Esophagus (tissue), 2 donors: ENCODE results near the gene CARS2. TPM values are rescaled to one million over a fixed set of nuclear protein-coding genes. Genes with fewer than 3 reads are reported as not detected.
"Not testable (repeated sequence)": the region's sequence is repeated elsewhere in the genome, so short reads cannot be mapped to it uniquely, and the experiment has no call there.

Source experiments
- H3K27ac ChIP-seq, 2 donors: one replicate each; pipeline ENCODE4 v1.5.1; 2013; ENCODE audit warnings: low read depth in 2 of 2, mild to moderate bottlenecking in 2 of 2, inconsistent platforms in 1 of 2, low read length in 1 of 2, moderate library complexity in 1 of 2
- H3K27me3 ChIP-seq, 2 donors: one replicate each; pipeline ENCODE4 v1.6.1; 2013; ENCODE audit warnings: low read length in 2 of 2, control low read depth in 1 of 2, mild to moderate bottlenecking in 1 of 2; ENCODE audit not compliant: insufficient read depth in 2 of 2, control insufficient read depth in 1 of 2
- H3K36me3 ChIP-seq, 2 donors: one replicate each; pipeline ENCODE4 v1.6.1; 2013; ENCODE audit warnings: low read length in 1 of 2; ENCODE audit not compliant: control insufficient read depth in 2 of 2, insufficient read depth in 2 of 2
- H3K4me1 ChIP-seq, 2 donors: one replicate each; pipeline ENCODE4 v1.6.1; 2013; ENCODE audit warnings: low read length in 1 of 2; ENCODE audit not compliant: control insufficient read depth in 2 of 2, insufficient read depth in 2 of 2
- H3K4me3 ChIP-seq, 2 donors: one replicate each; pipeline ENCODE4 v1.5.1; 2013; ENCODE audit warnings: low read length in 2 of 2, mild to moderate bottlenecking in 2 of 2, low read depth in 1 of 2, moderate library complexity in 1 of 2
- H3K9me3 ChIP-seq, 2 donors: one replicate each; pipeline ENCODE4 v1.6.1; 2013; ENCODE audit warnings: mild to moderate bottlenecking in 2 of 2, low read depth in 1 of 2, low read length in 1 of 2, moderate library complexity in 1 of 2; ENCODE audit not compliant: control insufficient read depth in 2 of 2, insufficient read depth in 1 of 2
- WGBS, 2 donors: extraction: QIAGEN DNeasy Blood & Tissue Kit; methylation state at CpG; one replicate each; pipeline ENCODE4 v1.1.7; 2013; 5-methylcytosine and 5-hydroxymethylcytosine counted together
- polyA plus RNA-seq, 2 donors: library from polyadenylated mRNA; stranded (reverse); fragments of 200-250 nt; gene quantifications; one replicate each; pipeline ENCODE4 v1.2.3, GENCODE V29; 2013
- donor health status: healthy with polysubstance abuse.
- donor health status: Bipolar disorder and iron deficiency.

CARS2 gene
- 10 to 100 TPM; 42.9 to 75.1 TPM for polyA plus RNA-seq

GRCh38 chr13:110705826-110706569, at the start of gene CARS2:
Gene CARS2, minus strand, starts transcription at chr13:110706116. Its CDS starts 23 bp downstream, at chr13:110706093.
- H3K27ac ChIP-seq, result peak within 1 kb of the TSS; percentile 86 to 87
- WGBS, 2 donors, result 0% methylated on average over 50 to 80 of the region's 80 CpGs
- no peaks in the 10 kb centered on the region for H3K27me3 ChIP-seq
- H3K9me3 ChIP-seq, result no peaks in the 10 kb centered on the region
- peaks cover 5 to 8% of the 10 kb centered on the region in 2 donors for H3K4me1 ChIP-seq
- peak within 1 kb of the TSS; percentile 73 to 84 for H3K4me3 ChIP-seq
- H3K36me3 ChIP-seq, result peaks cover 4 to 8% of the 10 kb centered on the region in 2 donors

GRCh38 chr13:110748271-110748670, 42.4 kb upstream of the CARS2 start:
- Histone ChIP-seq H3K36me3 (no peaks in the 10 kb centered on the region), H3K27me3 (no peaks in the 10 kb centered on the region), H3K27ac (no peak overlapping the region), H3K4me1 (no peaks in the 10 kb centered on the region), H3K9me3 (peaks cover 0 to 5% of the 10 kb centered on the region in 2 donors), H3K4me3 (no peak overlapping the region)
- WGBS, 2 donors, result 56 to 70% methylated on average over 4 of the region's 4 CpGs

- no peak overlapping the region for H3K4me3 ChIP-seq
- H3K27me3 ChIP-seq, result no peaks in the 10 kb centered on the region
- no peak overlapping the region for H3K27ac ChIP-seq
- WGBS, 2 donors, result 84 to 87% methylated on average over 1 of the region's 1 CpG
- no peaks in the 10 kb centered on the region for H3K4me1 ChIP-seq
- peaks cover 0 to 7% of the 10 kb centered on the region in 2 donors for H3K9me3 ChIP-seq
- H3K36me3 ChIP-seq, result no peaks in the 10 kb centered on the region
Measured at GRCh38 chr13:110746438-110746837, 40.5 kb upstream of the CARS2 start.

- Histone ChIP-seq H3K4me1 (no peaks in the 10 kb centered on the region), H3K27ac (no peak overlapping the region), H3K27me3 (no peaks in the 10 kb centered on the region), H3K36me3 (no peaks in the 10 kb centered on the region), H3K4me3 (no peak overlapping the region), H3K9me3 (peaks cover 0 to 9% of the 10 kb centered on the region in 2 donors)
- 57 to 85% methylated on average over 1 of the region's 1 CpG for WGBS, 2 donors
Measured at GRCh38 chr13:110743687-110744086, 37.8 kb upstream of the CARS2 start.

- Histone ChIP-seq H3K9me3 (peaks cover 0 to 5% of the 10 kb centered on the region in 2 donors), H3K36me3 (no peaks in the 10 kb centered on the region), H3K4me3 (no peak overlapping the region), H3K4me1 (no peaks in the 10 kb centered on the region), H3K27me3 (no peaks in the 10 kb centered on the region), H3K27ac (no peak overlapping the region)
Measured at GRCh38 chr13:110737555-110737954, 31.6 kb upstream of the CARS2 start.

- WGBS, 2 donors, result 87 to 89% methylated on average over 5 of the region's 5 CpGs
- Histone ChIP-seq H3K27ac (no peak overlapping the region), H3K27me3 (no peaks in the 10 kb centered on the region), H3K36me3 (no peaks in the 10 kb centered on the region), H3K9me3 (peaks cover 0 to 5% of the 10 kb centered on the region in 2 donors), H3K4me1 (no peaks in the 10 kb centered on the region), H3K4me3 (no peak overlapping the region)
Measured at GRCh38 chr13:110734561-110734960, 28.6 kb upstream of the CARS2 start.

GRCh38 chr13:110731072-110731471, 25.2 kb upstream of the CARS2 start:
- no peak overlapping the region for H3K4me3 ChIP-seq
- H3K9me3 ChIP-seq, result no peaks in the 10 kb centered on the region
- WGBS, 2 donors, result 97 to 98% methylated on average over 3 of the region's 3 CpGs
- H3K4me1 ChIP-seq, result no peaks in the 10 kb centered on the region
- no peaks in the 10 kb centered on the region for H3K36me3 ChIP-seq
- no peak overlapping the region for H3K27ac ChIP-seq
- no peaks in the 10 kb centered on the region for H3K27me3 ChIP-seq

GRCh38 chr13:110726726-110727125, 20.8 kb upstream of the CARS2 start:
- Histone ChIP-seq H3K9me3 (no peaks in the 10 kb centered on the region), H3K4me1 (no peaks in the 10 kb centered on the region), H3K27ac (no peak overlapping the region), H3K36me3 (no peaks in the 10 kb centered on the region), H3K4me3 (no peak overlapping the region), H3K27me3 (no peaks in the 10 kb centered on the region)
- WGBS, 2 donors, result 79% methylated on average over 9 of the region's 9 CpGs

- H3K36me3 ChIP-seq, H3K27ac ChIP-seq, H3K27me3 ChIP-seq, H3K9me3 ChIP-seq, H3K4me3 ChIP-seq, H3K4me1 ChIP-seq: not testable (repeated sequence)
- WGBS, 2 donors, result 91 to 96% methylated on average over 6 of the region's 6 CpGs
Measured at GRCh38 chr13:110726153-110726552, 20.2 kb upstream of the CARS2 start.

GRCh38 chr13:110723598-110723997, 17.7 kb upstream of the CARS2 start:
- no peaks in the 10 kb centered on the region for H3K27me3 ChIP-seq
- no peak overlapping the region for H3K27ac ChIP-seq
- peaks cover 0 to 5% of the 10 kb centered on the region in 2 donors for H3K4me1 ChIP-seq
- peaks cover 0 to 5% of the 10 kb centered on the region in 2 donors for H3K9me3 ChIP-seq
- peaks cover 0 to 8% of the 10 kb centered on the region in 2 donors for H3K36me3 ChIP-seq
- 75 to 79% methylated on average over 8 of the region's 8 CpGs for WGBS, 2 donors
- no peak overlapping the region for H3K4me3 ChIP-seq
